KOPT-K1 (cell line): Measurements from ENCODE around the gene PLA2G6.
"Not testable (repeated sequence)": the region's sequence is repeated elsewhere in the genome, so short reads cannot be mapped to it uniquely, and the experiment has no call there.

ENCODE experiments used
- H3K27ac ChIP-seq: fragments of 200-600 bp; sonication (generic); 2 replicates; pipeline ENCODE4 v1.5.1; 2016; ENCODE audit warnings: antibody characterized with exemption, mild to moderate bottlenecking, low read depth, low read length; ENCODE audit not compliant: poor library complexity, severe bottlenecking
- H3K36me3 ChIP-seq: fragments of 200-600 bp; sonication (generic); 2 replicates; pipeline ENCODE4 v1.5.1; 2017; ENCODE audit warnings: antibody characterized with exemption, mild to moderate bottlenecking, low read length, moderate library complexity; ENCODE audit not compliant: insufficient read depth
- H3K9me3 ChIP-seq: fragments of 200-600 bp; sonication (generic); 2 replicates; pipeline ENCODE4 v1.5.1; 2017; ENCODE audit warnings: antibody characterized with exemption, low read length, mild to moderate bottlenecking; ENCODE audit not compliant: insufficient read depth, poor library complexity, severe bottlenecking

Gene PLA2G6

DNA sequence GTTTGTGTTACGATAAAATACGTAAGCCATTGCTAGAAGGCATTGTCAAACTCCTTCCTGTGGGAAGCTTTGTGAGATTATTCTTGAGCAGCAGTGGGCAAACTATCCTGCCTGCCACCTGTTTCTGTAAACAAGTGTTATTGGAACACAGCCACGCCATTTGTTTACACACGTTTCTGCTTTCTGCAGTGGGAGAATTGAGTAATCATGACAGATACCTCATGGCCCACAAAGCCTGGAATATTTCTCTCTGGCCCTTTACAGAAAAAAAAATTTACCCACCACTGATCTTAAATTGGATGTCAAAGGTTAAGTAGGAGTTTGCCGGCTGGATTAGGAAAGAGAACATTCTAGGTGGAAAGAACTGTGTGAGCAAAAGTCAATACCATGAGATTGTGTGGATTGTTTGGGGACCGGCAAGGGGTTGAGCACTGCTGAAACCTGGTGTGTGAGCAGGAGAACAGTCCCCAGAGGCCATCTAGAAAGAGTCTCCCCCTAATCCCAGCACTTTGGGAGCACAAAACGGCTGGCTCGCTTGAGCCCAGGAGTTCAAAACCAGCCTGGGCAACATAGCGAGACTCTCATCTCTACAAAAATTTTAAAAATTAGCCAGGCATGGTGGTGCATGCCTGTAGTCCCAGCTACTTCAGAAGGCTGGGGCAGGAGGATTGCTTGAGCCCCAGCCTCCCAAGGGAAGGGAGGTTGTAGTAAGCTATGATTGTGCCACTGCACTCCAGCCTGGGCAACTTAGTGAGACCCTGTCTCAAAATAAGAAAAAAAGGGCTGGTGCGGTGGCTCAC is 6.0 kb upstream of the PLA2G6 start:
- Histone ChIP-seq H3K27ac (no peak overlapping the region), H3K9me3 (no peaks in the 10 kb centered on the region), H3K36me3 (no peaks in the 10 kb centered on the region)

DNA sequence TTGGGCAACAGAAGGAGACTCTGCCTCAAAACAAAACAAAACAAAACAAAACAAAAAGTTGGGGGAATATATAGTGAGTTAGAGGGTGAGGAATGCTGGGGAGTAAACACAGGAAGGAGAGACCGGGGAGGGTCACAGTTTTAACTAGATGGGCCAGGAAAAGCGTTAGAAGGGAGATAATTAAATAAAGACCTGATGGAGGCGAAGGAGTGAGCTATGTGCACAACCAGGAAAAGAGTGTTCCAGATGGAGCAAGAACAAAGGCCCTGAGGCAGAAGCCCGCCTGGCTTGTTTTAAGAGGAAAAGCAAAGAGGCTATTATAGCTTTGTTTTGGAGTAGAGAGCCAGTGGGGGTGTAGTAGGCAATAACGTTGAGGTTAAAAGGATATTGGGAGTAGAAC is 4.8 kb upstream of the PLA2G6 start:
- Histone ChIP-seq H3K36me3 (no peaks in the 10 kb centered on the region), H3K27ac (no peak overlapping the region), H3K9me3 (no peaks in the 10 kb centered on the region)

DNA sequence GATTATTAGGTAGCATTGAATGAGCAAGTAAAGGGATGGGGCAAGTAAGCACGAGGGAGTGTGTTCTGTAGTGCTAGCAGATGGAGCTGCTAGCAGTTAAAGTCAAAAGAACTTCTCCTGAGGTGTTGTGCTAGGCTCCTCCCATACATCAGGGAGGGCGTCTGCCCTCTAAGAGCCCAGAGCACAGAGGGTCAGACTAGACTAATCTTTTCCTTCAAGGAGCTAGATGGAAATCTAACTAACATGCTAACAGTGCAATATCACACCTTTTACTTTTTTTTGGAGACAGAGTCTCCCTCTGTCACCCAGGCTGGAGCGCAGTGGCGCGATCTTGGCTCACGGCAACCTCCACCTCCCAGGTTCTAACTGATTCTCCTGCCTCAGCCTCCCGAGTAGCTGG is 3.2 kb upstream of the PLA2G6 start:
- Histone ChIP-seq H3K36me3 (no peaks in the 10 kb centered on the region), H3K27ac (no peak overlapping the region), H3K9me3 (no peaks in the 10 kb centered on the region)

DNA sequence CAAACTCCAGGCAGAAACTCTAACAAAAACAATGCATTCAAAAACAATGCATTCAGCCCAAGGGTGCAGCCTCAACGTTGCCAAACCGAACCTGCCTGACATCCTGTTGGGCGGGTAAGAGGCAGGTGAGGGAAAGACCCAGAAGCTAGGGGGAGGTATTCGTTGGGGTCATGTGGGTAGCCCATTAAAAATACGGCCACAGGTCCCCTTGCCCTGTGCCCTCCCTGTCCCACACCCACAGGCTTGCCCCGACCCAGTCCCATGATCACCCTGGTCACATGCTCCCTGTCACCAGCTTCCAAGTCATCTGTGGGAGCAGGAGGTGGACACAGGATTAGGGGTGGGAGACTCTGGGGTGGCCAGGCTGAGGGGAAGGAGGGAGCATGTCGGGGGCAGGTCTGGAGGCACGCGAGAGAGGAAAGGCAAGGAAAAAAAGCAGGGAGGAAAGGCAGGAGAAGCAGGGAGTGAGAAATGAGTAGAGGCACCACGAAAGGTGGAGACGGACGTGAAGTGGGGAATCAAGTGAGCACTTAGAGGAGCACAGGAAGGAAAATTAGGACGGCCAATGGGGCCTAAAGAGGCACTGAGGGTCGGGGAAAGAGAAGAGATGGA is 683 bp downstream of the PLA2G6 start:
- peak overlapping the region; percentile 88 for H3K27ac ChIP-seq
- H3K36me3 ChIP-seq, result no peaks in the 10 kb centered on the region
- no peaks in the 10 kb centered on the region for H3K9me3 ChIP-seq

DNA sequence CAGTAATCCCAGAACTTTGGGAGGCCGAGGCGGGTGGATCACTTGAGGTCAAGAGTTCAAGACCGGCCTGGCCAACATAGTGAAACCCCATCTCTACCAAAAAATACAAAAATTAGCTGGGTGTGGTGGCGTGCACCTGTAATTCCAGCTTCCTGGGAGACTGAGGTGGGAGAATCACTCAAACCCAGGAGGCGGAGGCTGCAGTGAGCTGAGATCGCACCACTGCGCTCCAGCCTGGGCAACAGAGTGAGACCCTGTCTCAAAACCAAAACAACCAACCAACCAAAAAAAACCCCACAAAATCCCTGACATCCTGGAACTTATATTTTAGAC is 3.1 kb downstream of the PLA2G6 start:
- H3K36me3 ChIP-seq, H3K27ac ChIP-seq, H3K9me3 ChIP-seq: not testable (repeated sequence)

DNA sequence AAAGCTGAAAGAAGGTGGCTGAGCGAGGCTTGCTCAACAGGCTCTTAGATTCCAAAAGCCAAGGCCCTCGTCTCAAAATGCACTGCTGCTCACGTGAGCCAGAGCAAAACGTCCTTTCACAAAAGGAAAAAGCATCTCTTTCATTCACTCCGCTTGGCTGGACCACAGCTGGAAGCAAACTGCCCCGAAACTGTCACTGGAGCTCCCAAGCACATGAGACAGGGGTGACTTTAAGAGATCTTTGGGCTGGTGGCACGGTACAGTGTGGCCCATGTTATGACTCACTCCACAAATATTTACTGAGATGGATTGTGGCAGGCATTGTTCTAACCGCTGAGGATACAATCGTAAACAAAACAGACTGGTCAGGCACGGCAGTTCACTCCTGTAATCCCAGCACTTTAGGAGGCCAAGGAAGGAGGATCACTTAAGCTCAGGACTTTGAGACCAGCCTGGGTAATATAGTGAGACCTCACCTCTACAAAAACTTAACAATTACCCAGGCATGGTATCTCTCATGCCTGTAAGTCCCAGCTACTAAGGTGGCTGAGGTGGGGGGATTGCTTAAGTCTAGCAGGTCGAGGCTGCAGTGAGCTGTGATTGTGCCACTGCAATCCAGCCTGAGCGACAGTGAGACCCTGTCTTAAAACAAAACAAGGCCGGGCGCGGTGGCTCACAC is 3.6 kb downstream of the PLA2G6 start:
- Histone ChIP-seq H3K36me3 (no peaks in the 10 kb centered on the region), H3K27ac (no peak overlapping the region), H3K9me3 (no peaks in the 10 kb centered on the region)

DNA sequence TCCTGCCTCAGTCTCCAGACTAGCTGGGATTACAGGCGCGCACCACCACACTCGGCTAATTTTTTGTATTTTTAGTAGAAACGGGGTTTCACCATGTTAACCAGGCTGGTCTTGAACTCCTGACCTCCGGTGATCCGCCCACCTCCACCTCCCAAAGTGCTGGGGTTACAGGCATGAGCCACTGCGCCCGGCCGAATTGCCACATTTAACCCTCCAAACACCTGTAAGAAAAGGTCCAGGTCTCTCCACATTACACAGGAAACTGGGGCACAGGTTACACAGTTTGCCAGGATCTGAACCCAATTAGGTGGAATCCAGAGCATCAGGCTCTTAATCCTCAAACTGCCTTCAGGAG is 4.1 kb downstream of the PLA2G6 start:
- H3K9me3 ChIP-seq, H3K27ac ChIP-seq, H3K36me3 ChIP-seq: not testable (repeated sequence)

DNA sequence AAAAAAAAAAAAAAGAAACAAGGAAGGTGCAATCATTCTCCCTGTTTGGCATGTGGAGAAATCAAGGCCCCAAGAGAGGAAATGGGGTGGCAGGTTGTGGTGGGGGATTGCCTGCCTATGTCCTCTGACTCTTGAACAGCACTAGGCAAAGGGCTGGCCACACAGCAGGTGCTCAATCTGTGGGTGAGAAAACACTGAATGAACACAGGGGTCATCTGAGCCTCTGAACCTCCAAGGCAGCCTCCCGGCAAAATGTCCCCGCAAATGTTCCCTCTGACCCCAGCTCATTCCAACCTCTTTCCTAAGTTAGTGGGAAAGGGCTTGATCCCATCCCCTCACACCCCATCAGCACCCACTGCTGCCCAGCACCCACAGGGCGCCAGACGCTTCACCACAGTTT is 4.6 kb downstream of the PLA2G6 start:
- Histone ChIP-seq H3K27ac (no peak overlapping the region), H3K36me3 (no peaks in the 10 kb centered on the region), H3K9me3 (no peaks in the 10 kb centered on the region)

DNA sequence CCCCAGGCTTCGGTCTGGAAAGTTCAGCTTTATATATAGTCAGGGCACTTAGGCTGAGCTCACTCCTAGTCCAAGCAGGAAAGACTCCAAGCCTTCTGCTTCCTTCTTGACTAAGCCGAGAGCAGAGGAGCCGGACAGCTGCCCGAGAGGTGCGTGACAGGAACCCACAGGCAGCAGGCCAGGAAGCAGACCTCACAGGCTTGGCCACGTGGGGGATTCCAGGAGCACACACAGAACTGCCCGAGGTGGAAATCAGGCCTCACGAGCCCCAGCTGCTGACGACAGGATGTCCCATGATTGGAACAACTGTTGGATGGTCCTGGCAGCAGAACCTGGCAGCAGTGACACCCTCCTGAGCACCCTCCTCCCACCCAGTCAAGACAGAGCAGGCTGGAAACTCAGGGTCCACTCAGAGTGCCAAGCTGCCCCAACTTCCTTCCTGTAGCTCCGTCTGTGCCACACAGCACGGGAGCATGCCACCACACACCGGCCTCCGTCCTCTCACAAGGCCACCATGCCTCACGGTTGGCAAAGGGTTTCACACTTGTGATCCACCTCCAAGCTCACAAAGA is 5.4 kb downstream of the PLA2G6 start:
- Histone ChIP-seq H3K36me3 (no peaks in the 10 kb centered on the region), H3K9me3 (no peaks in the 10 kb centered on the region), H3K27ac (no peak overlapping the region)

DNA sequence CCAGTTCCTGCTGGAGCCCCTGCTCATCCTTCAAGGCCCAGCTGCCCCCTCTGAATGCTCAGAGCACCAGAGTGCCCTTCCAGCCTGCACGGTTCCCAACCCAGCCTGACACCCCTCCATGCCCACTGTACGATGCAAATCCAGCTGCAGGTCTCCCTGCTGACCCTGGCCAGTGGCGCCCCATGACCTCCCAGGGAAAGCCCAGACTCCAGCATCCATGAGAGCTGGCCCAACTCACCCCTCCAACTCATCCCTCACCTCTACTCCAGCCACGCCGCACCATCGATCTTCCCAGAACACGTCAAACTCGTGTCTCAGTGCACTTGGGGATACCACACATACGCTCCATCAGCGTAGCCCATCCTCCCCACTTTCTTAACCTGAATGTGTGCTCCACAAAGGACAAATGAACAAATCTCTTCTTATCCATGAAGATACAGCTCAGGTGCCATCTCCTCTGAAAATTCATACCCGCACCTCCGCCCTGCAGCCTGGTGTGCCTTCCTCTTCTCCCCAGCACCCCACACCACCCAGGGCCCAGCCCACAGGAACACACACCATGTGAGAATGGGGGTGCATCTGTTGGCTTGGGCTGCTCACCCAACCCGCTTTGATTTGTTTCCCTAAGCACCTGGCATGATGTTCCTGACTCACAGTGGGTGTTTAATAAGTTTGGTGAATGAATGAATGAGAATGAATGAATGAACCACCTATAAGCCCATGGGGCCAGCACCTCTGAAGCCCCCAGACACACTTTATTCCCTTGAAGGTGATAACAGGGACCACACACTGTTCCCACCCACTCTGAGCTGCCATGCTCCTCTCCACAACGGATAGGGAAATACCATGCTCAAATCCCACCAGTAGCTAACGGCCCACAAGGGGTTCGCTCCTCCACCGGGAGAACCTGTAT is 6.2 kb downstream of the PLA2G6 start:
- Histone ChIP-seq H3K27ac (no peak overlapping the region), H3K36me3 (no peaks in the 10 kb centered on the region), H3K9me3 (no peaks in the 10 kb centered on the region)

DNA sequence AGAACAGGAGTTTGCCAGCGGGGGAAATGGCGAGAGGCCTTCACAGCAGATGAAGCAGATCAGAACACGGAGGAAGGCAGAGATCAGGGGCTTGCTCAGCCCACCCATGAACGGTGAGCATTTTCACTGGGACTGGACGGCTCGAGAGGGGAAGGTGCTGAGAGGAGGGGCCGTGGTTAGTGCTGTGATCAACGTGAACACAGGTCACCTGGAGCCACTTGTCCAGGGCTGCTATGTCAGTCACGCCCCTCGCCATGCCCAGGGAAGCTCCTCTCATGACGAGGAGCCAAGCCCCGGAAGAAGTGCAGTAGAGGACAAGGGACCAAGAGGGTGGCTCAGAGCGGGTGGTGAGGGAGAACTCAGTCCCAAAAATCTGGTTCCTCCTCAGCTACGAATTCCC is 7.0 kb downstream of the PLA2G6 start:
- H3K27ac ChIP-seq, result no peak overlapping the region
- H3K9me3 ChIP-seq, result no peaks in the 10 kb centered on the region

DNA sequence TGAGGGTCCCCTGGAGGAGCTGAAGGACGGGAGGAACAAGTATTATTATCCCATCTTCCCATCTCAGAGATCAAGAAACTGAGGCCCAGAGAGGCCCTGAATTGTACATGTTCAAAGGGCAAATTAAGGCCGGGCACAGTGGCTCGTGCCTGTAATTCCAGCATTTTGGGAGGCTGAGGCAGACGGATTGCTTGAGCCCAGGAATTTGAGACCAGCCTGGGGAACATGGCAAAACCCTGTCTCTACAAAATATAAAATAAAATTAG is 8.1 kb downstream of the PLA2G6 start:
- peaks cover 11% of the 10 kb centered on the region; the same call in 1 of the 2 replicates for H3K36me3 ChIP-seq
- no peak overlapping the region for H3K27ac ChIP-seq
- H3K9me3 ChIP-seq, result no peaks in the 10 kb centered on the region

More for the DNA sequence above, 7.0 kb downstream of the PLA2G6 start:
- peaks cover under 1% of the 10 kb centered on the region; the same call in 1 of the 2 replicates for H3K36me3 ChIP-seq

DNA sequence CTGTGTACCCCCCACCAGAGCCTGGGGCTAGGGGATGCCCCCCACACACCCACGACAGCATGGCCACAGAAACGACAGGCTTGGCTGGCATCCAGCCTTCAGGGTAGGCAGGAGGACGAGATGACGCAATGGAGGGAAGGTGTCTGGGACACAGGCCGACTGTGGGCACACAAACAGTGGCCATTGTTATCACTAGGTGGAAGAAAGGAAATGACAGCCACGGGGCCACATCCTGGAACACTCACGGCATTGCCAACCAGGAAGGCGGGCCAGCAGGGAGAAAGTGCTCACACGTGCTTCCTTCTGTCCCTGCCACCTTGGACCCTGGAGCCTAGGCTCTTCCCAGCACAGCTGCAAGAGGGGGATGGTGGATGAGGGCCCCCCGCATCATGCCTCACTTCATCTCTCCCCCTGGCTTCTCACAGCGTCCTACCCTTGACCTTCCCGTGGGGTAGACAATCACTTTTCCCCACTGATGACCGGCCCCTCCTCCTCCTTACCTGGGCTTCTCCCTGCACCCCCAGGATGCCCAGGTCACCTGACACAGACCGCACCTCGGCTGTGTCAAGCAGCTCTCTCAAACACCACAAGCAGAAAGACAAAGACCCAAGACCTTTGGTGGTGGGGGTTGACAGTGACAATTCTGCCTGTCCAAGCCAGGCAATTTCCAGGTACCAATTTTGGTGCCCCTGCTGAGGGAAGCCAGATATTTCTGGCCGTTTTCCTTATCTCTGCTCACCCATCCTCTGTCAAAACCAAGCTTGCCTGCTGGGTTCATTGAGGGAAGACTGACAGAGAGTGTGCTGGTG is 8.6 kb downstream of the PLA2G6 start:
- Histone ChIP-seq H3K36me3 (peaks cover 16% of the 10 kb centered on the region; the same call in 1 of the 2 replicates), H3K9me3 (no peaks in the 10 kb centered on the region), H3K27ac (no peak overlapping the region)
